ENCODE measurements around the gene ZNF625. TPM values are rescaled to one million over a fixed set of nuclear protein-coding genes. Genes with fewer than 3 reads are reported as not detected.

Gene ZNF625
- polyA plus RNA-seq (2013, experiment 1 of 2): 8.5 TPM
- polyA plus RNA-seq (2013, experiment 2 of 2): 7.3 TPM

GRCh38 chr19:12156223-12157058 is at the start of gene ZNF625:
Gene ZNF625, minus strand, starts transcription at chr19:12156734. Its CDS starts 176 bp downstream, at chr19:12156558.
- H3K27me3 ChIP-seq (ENCODE audit: insufficient read depth, low read length, poor library complexity): no peaks in the 10 kb centered on the region
- H2BK120ac ChIP-seq (ENCODE audit: low read depth, low read length): peak within 1 kb of the TSS; percentile 45
- H3K79me2 ChIP-seq (ENCODE audit: control insufficient read depth, insufficient read depth, low read length): peaks cover 17% of the 10 kb centered on the region
- H2BK15ac ChIP-seq (replicated peaks; ENCODE audit: low read depth): no peak within 1 kb of the TSS
- peaks cover 8% of the 10 kb centered on the region for H3K79me1 ChIP-seq (ENCODE audit: low read length)
- H3K56ac ChIP-seq (ENCODE audit: low read length): peak within 1 kb of the TSS; percentile 93
- H3K18ac ChIP-seq (ENCODE audit: low read length): peak within 1 kb of the TSS; percentile 90
- H4K5ac ChIP-seq (ENCODE audit: low read length): no peak within 1 kb of the TSS
- no peaks in the 10 kb centered on the region for H3K36me3 ChIP-seq (ENCODE audit: control insufficient read depth, insufficient read depth, low read length)
- H3K23ac ChIP-seq (ENCODE audit: low read length): peak within 1 kb of the TSS; percentile 37
- peak within 1 kb of the TSS; percentile 80 for H3K4me2 ChIP-seq (ENCODE audit: low read length)
- H2BK5ac ChIP-seq (ENCODE audit: low read length): no peak within 1 kb of the TSS
- H2AK5ac ChIP-seq (ENCODE audit: low read length): no peak within 1 kb of the TSS
- DNase-seq: peak; percentile 98
- WGBS (ENCODE audit: extremely low coverage, insufficient coverage, low lambda C conversion rate): no CpG with 5 or more reads among the region's 58 CpGs
- H3K4ac ChIP-seq (ENCODE audit: low read depth, low read length): peak within 1 kb of the TSS; percentile 74
- H3K4me3 ChIP-seq (ENCODE audit: low read length): peak within 1 kb of the TSS; percentile 81
- peak within 1 kb of the TSS; percentile 90 for H3K9ac ChIP-seq (ENCODE audit: low read length)
- H4K8ac ChIP-seq (ENCODE audit: low read depth, low read length): no peak within 1 kb of the TSS
- H3K4me1 ChIP-seq (ENCODE audit: control insufficient read depth, low read depth, low read length): peaks cover 4% of the 10 kb centered on the region
- peak within 1 kb of the TSS; percentile 52 for H3K27ac ChIP-seq (ENCODE audit: low read depth, low read length)

GRCh38 chr19:12205296-12205695 is 48.8 kb upstream of the ZNF625 start:
- H3K36me3 ChIP-seq (ENCODE audit: control insufficient read depth, insufficient read depth, low read length): no peaks in the 10 kb centered on the region
- no peaks in the 10 kb centered on the region for H3K4me1 ChIP-seq (ENCODE audit: control insufficient read depth, low read depth, low read length)
- no peak overlapping the region for H3K27ac ChIP-seq (ENCODE audit: low read depth, low read length)
- no peak overlapping the region for H3K4me3 ChIP-seq (ENCODE audit: low read length)
- no peak overlapping the region for H4K5ac ChIP-seq (ENCODE audit: low read length)
- no peak overlapping the region for H3K18ac ChIP-seq (ENCODE audit: low read length)
- H3K23ac ChIP-seq (ENCODE audit: low read length): no peak overlapping the region
- H2BK15ac ChIP-seq (replicated peaks; ENCODE audit: low read depth): no peak overlapping the region
- H3K27me3 ChIP-seq (ENCODE audit: insufficient read depth, low read length, poor library complexity): no peaks in the 10 kb centered on the region
- H3K4ac ChIP-seq (ENCODE audit: low read depth, low read length): no peak overlapping the region
- H2BK5ac ChIP-seq (ENCODE audit: low read length): no peak overlapping the region
- H3K79me2 ChIP-seq (ENCODE audit: control insufficient read depth, insufficient read depth, low read length): no peaks in the 10 kb centered on the region
- no peaks in the 10 kb centered on the region for H3K79me1 ChIP-seq (ENCODE audit: low read length)
- no peak overlapping the region for H3K56ac ChIP-seq (ENCODE audit: low read length)
- H2AK5ac ChIP-seq (ENCODE audit: low read length): no peak overlapping the region
- DNase-seq: no peak
- WGBS (ENCODE audit: extremely low coverage, insufficient coverage, low lambda C conversion rate): no CpG with 5 or more reads among the region's 4 CpGs
- H3K4me2 ChIP-seq (ENCODE audit: low read length): no peak overlapping the region
- no peak overlapping the region for H4K8ac ChIP-seq (ENCODE audit: low read depth, low read length)
- no peak overlapping the region for H2BK120ac ChIP-seq (ENCODE audit: low read depth, low read length)
- H3K9ac ChIP-seq (ENCODE audit: low read length): no peak overlapping the region

- Histone ChIP-seq H3K36me3 (ENCODE audit: control insufficient read depth, insufficient read depth, low read length) (no peaks in the 10 kb centered on the region), H4K5ac (ENCODE audit: low read length) (no peak overlapping the region), H2AK5ac (ENCODE audit: low read length) (no peak overlapping the region), H3K27ac (ENCODE audit: low read depth, low read length) (no peak overlapping the region), H3K27me3 (ENCODE audit: insufficient read depth, low read length, poor library complexity) (no peaks in the 10 kb centered on the region), H3K4me2 (ENCODE audit: low read length) (no peak overlapping the region), H2BK5ac (ENCODE audit: low read length) (no peak overlapping the region), H3K4me1 (ENCODE audit: control insufficient read depth, low read depth, low read length) (no peaks in the 10 kb centered on the region), H2BK15ac (replicated peaks; ENCODE audit: low read depth) (no peak overlapping the region), H3K4me3 (ENCODE audit: low read length) (no peak overlapping the region), H3K79me2 (ENCODE audit: control insufficient read depth, insufficient read depth, low read length) (no peaks in the 10 kb centered on the region), H3K18ac (ENCODE audit: low read length) (no peak overlapping the region), H2BK120ac (ENCODE audit: low read depth, low read length) (no peak overlapping the region), H3K23ac (ENCODE audit: low read length) (no peak overlapping the region), H3K56ac (ENCODE audit: low read length) (no peak overlapping the region), H4K8ac (ENCODE audit: low read depth, low read length) (no peak overlapping the region), H3K4ac (ENCODE audit: low read depth, low read length) (no peak overlapping the region), H3K9ac (ENCODE audit: low read length) (no peak overlapping the region), H3K79me1 (ENCODE audit: low read length) (no peaks in the 10 kb centered on the region)
- no CpG with 5 or more reads among the region's 4 CpGs for WGBS (ENCODE audit: extremely low coverage, insufficient coverage, low lambda C conversion rate)
- peak; percentile 66 for DNase-seq
Observed at GRCh38 chr19:12202250-12202649, 45.7 kb upstream of the ZNF625 start.

- H3K56ac ChIP-seq (ENCODE audit: low read length): no peak overlapping the region
- no peak overlapping the region for H3K9ac ChIP-seq (ENCODE audit: low read length)
- no peak overlapping the region for H2BK5ac ChIP-seq (ENCODE audit: low read length)
- no peak overlapping the region for H3K4ac ChIP-seq (ENCODE audit: low read depth, low read length)
- H2BK15ac ChIP-seq (replicated peaks; ENCODE audit: low read depth): no peak overlapping the region
- H2BK120ac ChIP-seq (ENCODE audit: low read depth, low read length): no peak overlapping the region
- no peak overlapping the region for H3K4me2 ChIP-seq (ENCODE audit: low read length)
- no peaks in the 10 kb centered on the region for H3K36me3 ChIP-seq (ENCODE audit: control insufficient read depth, insufficient read depth, low read length)
- H2AK5ac ChIP-seq (ENCODE audit: low read length): no peak overlapping the region
- no peak for DNase-seq
- H3K27ac ChIP-seq (ENCODE audit: low read depth, low read length): no peak overlapping the region
- no peak overlapping the region for H4K5ac ChIP-seq (ENCODE audit: low read length)
- no peaks in the 10 kb centered on the region for H3K4me1 ChIP-seq (ENCODE audit: control insufficient read depth, low read depth, low read length)
- H3K79me1 ChIP-seq (ENCODE audit: low read length): no peaks in the 10 kb centered on the region
- H3K27me3 ChIP-seq (ENCODE audit: insufficient read depth, low read length, poor library complexity): no peaks in the 10 kb centered on the region
- no peak overlapping the region for H3K18ac ChIP-seq (ENCODE audit: low read length)
- H3K4me3 ChIP-seq (ENCODE audit: low read length): no peak overlapping the region
- WGBS (ENCODE audit: extremely low coverage, insufficient coverage, low lambda C conversion rate): no CpG with 5 or more reads among the region's 3 CpGs
- no peak overlapping the region for H4K8ac ChIP-seq (ENCODE audit: low read depth, low read length)
- no peak overlapping the region for H3K23ac ChIP-seq (ENCODE audit: low read length)
- H3K79me2 ChIP-seq (ENCODE audit: control insufficient read depth, insufficient read depth, low read length): no peaks in the 10 kb centered on the region
Observed at GRCh38 chr19:12199757-12200419, 43.4 kb upstream of the ZNF625 start.

GRCh38 chr19:12198136-12198535 is 41.6 kb upstream of the ZNF625 start:
- Histone ChIP-seq H4K8ac (ENCODE audit: low read depth, low read length) (no peak overlapping the region), H2BK5ac (ENCODE audit: low read length) (no peak overlapping the region), H3K79me1 (ENCODE audit: low read length) (no peaks in the 10 kb centered on the region), H3K9ac (ENCODE audit: low read length) (no peak overlapping the region), H3K36me3 (ENCODE audit: control insufficient read depth, insufficient read depth, low read length) (no peaks in the 10 kb centered on the region), H3K4me2 (ENCODE audit: low read length) (no peak overlapping the region), H3K79me2 (ENCODE audit: control insufficient read depth, insufficient read depth, low read length) (no peaks in the 10 kb centered on the region), H3K4ac (ENCODE audit: low read depth, low read length) (no peak overlapping the region), H3K27ac (ENCODE audit: low read depth, low read length) (no peak overlapping the region), H2AK5ac (ENCODE audit: low read length) (no peak overlapping the region), H3K4me1 (ENCODE audit: control insufficient read depth, low read depth, low read length) (no peaks in the 10 kb centered on the region), H2BK120ac (ENCODE audit: low read depth, low read length) (no peak overlapping the region), H2BK15ac (replicated peaks; ENCODE audit: low read depth) (no peak overlapping the region), H3K27me3 (ENCODE audit: insufficient read depth, low read length, poor library complexity) (no peaks in the 10 kb centered on the region), H3K56ac (ENCODE audit: low read length) (no peak overlapping the region), H3K23ac (ENCODE audit: low read length) (no peak overlapping the region), H4K5ac (ENCODE audit: low read length) (no peak overlapping the region), H3K18ac (ENCODE audit: low read length) (no peak overlapping the region), H3K4me3 (ENCODE audit: low read length) (no peak overlapping the region)
- no peak for DNase-seq
